ENCODE measurements around the gene ADAMTS8.

Gene ADAMTS8

DNA sequence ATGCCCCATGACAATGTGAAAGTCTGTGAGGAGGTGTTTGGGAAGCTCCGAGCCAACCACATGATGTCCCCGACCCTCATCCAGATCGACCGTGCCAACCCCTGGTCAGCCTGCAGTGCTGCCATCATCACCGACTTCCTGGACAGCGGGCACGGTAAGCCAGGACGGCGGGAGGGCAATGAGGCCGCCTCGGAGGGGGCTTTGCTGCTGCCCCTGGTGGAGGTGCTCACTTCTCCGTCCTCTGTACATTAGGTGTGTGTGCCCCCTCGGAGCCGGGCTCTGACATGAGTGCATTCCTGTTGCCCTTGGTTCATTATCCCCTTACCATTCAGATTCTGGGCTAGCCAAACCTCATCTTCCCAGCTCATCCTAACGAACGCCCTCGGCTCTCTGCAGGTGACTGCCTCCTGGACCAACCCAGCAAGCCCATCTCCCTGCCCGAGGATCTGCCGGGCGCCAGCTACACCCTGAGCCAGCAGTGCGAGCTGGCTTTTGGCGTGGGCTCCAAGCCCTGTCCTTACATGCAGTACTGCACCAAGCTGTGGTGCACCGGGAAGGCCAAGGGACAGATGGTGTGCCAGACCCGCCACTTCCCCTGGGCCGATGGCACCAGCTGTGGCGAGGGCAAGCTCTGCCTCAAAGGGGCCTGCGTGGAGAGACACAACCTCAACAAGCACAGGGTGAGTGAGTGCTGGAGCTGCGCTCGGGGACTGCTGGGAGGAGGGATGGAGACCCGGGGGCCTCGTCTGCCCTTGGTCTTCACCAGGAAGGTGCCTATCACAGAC lies 33.9 kb upstream of the ADAMTS8 start:
- no peak for DNase-seq (ENCODE audit: low spot score)

- no peak for DNase-seq (ENCODE audit: low spot score)
Measured at GRCh38 chr11:130459521-130459920, 31.1 kb upstream of the ADAMTS8 start.

DNA sequence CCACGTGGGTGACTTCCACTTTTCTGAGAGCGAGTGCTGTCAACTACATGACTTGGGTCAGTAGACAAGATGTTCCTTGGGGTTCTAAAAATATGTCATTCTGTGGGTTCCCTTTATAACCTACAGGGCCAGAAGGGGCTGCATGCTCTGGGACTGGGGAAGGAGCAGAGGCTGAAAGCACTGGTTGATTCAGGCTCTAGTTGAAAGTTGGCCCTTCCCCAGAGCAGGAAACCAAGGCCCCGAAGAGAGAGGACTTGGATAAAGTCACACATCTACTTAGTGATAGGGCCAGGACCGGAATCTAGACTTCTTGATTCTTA lies 30.0 kb upstream of the ADAMTS8 start:
- peak; percentile 54 for DNase-seq (ENCODE audit: low spot score)

- no peak for DNase-seq (ENCODE audit: low spot score)
Measured at GRCh38 chr11:130457623-130458409, 29.4 kb upstream of the ADAMTS8 start.

- DNase-seq (ENCODE audit: low spot score) = no peak
Measured at GRCh38 chr11:130456286-130456685, 27.9 kb upstream of the ADAMTS8 start.

DNA sequence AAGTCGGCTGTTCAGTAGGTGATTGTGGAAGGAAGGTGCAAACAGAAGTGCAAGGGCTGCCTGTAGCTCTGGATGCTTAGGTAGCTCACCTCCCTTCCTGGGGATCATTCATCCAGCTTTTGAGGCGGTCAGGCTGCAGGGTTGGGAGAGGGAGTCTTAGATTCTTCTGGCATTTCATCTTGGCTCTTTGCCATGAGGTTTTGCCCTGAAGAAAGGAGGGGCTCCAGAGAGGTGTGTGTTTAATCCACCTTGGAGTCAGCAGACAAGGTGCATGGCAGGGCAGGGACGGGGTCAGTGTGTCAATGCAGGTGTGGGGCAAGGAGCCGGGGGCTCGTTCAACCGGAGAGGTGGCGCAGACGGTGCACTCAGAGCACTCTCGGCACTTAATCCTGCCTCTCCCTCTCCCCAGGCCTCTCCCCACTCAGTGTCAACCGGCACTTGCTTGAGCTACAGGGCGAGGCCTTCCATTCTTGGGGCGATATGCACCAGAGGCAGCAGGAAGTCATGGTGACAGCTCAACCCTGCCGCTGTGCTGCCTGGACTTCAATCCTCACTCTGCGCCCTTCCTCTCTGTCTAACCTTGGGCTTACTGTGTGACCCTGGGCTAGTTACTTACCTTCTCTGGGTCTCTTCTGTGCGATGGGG lies 27.2 kb upstream of the ADAMTS8 start:
- no peak for DNase-seq (ENCODE audit: low spot score)

DNA sequence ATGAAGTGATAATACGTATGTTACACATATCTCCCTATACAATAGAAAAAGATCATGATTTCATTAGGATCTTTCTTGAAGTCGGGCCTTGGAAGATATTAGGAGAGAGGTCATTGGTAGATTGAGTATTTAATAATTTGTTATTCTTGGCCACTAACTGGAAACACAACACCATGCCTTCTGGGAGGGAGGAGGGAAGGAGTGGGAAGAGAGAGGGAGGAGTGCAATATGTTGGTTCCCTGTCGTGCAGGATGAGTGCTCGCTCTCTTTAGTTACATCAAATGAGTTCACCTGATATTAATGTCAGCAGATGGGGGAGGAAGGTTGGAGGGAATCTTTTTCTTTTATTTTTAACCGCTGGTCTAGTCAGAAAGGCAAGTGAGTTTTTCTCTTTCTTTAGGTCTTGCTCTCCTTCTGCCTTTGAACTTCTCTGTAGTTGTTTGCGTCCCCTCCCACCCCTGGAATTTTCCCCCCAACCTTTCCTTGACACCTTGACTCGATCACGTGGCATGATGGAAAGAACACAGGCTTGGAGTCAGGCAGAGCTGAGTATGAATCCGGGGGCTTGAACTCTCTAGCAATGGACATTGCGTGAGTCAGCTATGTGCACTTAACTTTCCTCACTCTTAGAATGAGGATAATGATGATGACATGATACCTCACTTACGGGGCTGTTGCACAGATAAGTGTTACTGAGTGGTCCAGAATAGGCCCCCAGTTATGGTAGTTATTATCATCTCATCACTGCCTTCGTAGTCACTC lies 26.3 kb upstream of the ADAMTS8 start:
- no peak for DNase-seq (ENCODE audit: low spot score)

GRCh38 chr11:130452940-130453339 lies 24.5 kb upstream of the ADAMTS8 start:
- DNase-seq (ENCODE audit: low spot score) = no peak

GRCh38 chr11:130452176-130452575 lies 23.8 kb upstream of the ADAMTS8 start:
- no peak for DNase-seq (ENCODE audit: low spot score)

DNA sequence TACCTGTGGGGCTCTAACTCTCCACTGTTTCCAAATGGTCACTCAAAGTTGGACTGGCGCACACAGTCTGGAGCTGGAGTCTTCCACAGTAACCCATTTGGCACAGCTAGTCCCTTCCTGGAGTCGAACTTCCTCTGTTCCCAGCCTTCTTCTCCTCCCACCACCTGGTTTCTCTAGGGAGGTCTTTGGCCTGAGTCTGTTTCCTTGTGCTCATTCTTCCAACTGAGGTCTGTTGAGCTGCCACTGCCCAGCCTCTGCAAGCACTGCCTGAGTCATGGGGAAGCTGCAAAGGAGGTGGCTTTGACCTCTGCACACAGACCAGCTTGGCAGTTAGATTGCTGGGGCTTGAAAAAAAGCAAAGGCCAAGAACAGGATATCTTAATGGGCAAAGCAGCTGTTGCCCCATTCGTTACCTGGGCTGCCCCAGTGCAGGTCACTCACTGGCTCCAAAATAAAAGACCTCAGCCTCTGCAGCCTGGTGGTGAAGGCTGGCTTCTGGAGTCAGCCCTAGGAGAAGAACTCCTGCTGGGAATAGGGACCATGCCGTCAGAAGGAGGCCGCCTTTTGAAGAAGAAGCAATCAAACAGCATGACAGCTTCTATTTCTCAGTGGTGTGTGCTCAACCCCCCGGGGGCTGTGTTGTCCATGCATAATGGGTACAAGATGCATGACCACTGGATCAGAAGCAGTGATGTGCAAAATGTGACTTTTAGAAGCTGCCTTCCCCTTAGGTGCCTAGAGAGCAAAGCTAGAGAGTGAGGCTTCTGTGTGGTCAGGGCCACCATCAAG lies 23.0 kb upstream of the ADAMTS8 start:
- no peak for DNase-seq (ENCODE audit: low spot score)

GRCh38 chr11:130449996-130450769 lies 21.8 kb upstream of the ADAMTS8 start:
- no peak for DNase-seq (ENCODE audit: low spot score)

- DNase-seq (ENCODE audit: low spot score) = no peak
Measured at GRCh38 chr11:130449310-130449990, 21.0 kb upstream of the ADAMTS8 start.

DNA sequence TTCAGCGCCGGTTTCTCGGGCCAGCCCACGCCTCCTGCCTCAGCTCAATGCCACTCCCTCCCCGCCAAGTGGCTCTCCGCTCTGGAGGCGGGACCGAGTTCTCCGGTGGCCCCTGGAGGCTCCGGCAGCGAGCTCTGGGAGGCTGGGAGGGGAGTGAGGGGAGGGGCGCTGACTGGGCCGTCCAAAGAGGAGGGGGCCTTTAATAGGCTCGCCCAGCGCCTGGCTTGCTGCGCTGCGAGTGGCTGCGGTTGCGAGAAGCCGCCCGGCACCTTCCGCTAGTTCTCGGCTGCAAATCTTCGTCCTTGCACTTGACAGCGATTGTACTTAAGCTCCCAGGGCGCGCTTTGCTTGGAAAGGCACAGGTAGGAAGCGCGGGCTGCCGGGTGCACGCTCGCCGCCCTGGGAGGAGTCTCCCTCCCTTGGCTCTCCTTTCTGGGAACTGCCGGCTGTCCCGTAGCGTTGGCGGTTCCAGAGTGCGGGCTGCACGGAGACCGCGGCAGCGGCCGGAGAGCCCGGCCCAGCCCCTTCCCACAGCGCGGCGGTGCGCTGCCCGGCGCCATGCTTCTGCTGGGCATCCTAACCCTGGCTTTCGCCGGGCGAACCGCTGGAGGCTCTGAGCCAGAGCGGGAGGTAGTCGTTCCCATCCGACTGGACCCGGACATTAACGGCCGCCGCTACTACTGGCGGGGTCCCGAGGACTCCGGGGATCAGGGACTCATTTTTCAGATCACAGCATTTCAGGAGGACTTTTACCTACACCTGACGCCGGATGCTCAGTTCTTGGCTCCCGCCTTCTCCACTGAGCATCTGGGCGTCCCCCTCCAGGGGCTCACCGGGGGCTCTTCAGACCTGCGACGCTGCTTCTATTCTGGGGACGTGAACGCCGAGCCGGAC lies 20.3 kb upstream of the ADAMTS8 start, which contains the start of gene ADAMTS15:
Gene ADAMTS15, plus strand, starts transcription at position 230 of the 894 bp plus-strand sequence. Its CDS starts 329 bp downstream, at position 559.
- DNase-seq (ENCODE audit: low spot score) = no peak

DNA sequence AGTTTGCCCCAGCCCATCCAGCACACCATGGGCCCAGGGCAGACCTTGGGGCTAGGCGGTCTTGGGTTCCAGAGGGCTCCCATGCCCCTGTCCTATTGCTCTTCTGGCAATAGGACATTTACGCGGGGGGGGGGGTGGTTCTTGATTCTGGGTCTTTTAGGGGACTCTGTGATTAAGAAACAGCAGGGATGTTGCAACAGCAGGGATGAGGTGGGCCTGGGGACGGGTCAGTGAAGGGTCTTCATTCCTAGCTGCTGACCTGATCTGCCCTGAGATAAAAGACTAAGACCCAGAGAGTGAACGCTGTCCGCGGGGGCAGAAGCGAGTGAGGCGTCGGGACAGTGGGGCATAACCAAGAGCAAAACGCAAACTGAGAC lies 19.6 kb upstream of the ADAMTS8 start:
- DNase-seq (ENCODE audit: low spot score) = no peak

- no peak for DNase-seq (ENCODE audit: low spot score)
Measured at GRCh38 chr11:130445788-130446187, 17.4 kb upstream of the ADAMTS8 start.

DNA sequence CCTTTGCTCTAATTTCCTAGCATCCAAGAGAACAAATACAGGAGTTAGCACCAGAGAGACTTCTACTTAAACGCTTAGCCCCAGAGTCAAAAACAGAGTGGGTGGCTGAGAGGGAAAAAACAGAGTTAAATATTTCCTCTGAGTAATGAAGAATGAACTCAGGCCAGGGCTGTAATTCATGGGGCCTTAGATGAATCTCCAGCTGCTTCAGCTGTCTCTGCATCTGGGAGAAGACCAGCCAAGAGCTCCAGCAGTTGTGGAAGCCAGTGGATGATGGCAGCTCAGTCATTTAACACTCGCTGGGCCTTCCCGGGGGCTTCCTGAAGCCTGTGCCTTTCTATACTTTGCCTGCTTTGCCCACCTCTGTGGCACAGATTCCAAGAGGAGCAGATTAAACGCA lies 14.3 kb upstream of the ADAMTS8 start:
- DNase-seq (ENCODE audit: low spot score) = no peak

GRCh38 chr11:130441719-130442118 lies 13.3 kb upstream of the ADAMTS8 start:
- no peak for DNase-seq (ENCODE audit: low spot score)

- DNase-seq (ENCODE audit: low spot score) = no peak
Measured at GRCh38 chr11:130439876-130440275, 11.5 kb upstream of the ADAMTS8 start.

GRCh38 chr11:130439160-130439519 lies 10.7 kb upstream of the ADAMTS8 start:
- DNase-seq (ENCODE audit: low spot score) = no peak
